Stimulated activated CD4-positive, alpha-beta T cell treated with anti-CD3 and anti-CD28 coated beads, Interleukin-4, amount 100 ng/mL, for 1 hour (primary cell): Measurements from ENCODE around the gene MTUS2.

ENCODE experiments used
- DNase-seq: peaks from one replicate; pipeline ENCODE4 v3.0.0-alpha.2; 2020

MTUS2 gene

DNA sequence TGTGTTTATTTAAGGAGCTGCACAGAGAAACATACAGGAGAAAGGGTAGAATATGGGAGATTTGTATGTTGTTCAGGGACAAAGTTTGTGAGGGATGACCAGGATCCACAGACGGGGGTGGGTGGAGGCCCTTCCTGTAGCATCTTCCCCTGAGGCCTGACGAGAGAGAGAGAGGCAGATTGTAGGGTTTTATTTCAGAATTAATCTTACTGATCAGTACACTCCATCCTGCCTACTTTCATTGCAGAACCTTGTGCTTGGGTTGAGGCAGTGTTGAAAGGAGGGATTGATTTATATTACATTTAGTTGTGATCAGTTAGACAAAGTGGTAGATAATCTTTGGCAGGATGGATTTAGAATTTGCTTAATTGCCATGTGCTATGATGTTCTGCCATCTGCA lies 39.6 kb downstream of the MTUS2 start:
- no peak for DNase-seq

DNA sequence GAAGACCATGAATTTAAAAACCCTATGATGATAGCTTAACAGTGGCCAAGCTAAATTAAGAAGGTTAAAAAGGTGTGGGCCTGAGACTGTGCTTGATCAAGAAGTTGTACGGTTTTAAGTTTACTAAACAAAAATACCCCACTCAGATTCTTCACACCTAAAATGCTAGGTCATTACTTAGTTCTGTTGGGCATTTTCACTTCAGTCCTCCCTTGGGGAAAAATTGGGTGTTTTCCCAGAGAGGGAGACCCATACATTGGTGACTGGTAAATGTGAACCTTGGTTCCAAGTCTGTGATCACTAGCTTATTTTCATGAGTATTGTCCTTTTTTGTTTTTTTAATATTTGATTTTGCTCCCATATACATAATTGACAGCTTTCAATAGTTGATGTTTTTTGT lies 44.4 kb downstream of the MTUS2 start:
- no peak for DNase-seq

DNA sequence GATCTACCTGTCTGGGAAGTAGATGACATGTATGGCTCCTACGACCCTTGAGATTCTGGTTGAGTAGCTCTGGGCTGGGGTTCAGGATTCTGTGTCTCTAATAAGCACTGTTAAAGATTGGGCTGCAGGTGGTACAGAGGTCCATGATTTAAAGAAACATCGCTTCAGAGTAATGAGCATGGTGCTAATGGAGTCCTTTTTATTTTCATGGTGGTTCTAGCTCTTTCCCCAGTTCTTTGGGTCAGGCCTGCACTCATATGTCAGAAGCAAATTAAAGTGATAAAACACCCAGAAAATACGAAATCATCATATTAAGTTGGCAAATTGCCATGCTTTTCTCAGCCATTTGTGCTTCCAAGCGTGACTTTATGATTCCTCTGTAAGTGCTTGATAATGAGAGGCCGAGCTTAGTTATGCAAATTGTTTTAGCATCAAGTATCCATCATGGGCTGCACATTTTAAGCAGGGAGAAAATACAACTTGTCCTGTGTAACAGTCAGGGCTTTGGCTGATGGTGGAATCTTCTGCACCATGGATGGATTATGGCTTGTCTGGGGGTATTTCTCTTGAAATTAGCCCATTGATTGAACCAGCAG lies 45.1 kb downstream of the MTUS2 start:
- DNase-seq: no peak

DNA sequence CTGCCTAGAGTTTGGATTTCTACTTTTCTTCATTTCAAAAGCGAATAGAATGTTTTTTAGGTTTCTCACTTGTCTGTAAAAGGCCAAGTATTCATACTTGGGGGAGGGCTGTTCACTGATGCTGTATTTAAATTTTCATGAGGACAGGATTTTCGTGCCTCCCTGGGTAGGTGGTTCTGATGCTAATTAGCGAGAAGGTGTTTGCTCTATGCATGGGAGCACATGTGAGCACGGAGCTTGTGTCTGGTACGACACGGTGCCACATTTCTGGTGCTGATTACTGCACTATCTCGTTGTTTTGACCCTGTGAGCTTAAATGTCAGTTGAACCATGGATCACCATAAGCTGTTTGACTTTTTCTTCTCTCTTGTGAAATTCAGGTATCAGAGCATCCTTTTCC lies 45.8 kb downstream of the MTUS2 start:
- no peak for DNase-seq

DNA sequence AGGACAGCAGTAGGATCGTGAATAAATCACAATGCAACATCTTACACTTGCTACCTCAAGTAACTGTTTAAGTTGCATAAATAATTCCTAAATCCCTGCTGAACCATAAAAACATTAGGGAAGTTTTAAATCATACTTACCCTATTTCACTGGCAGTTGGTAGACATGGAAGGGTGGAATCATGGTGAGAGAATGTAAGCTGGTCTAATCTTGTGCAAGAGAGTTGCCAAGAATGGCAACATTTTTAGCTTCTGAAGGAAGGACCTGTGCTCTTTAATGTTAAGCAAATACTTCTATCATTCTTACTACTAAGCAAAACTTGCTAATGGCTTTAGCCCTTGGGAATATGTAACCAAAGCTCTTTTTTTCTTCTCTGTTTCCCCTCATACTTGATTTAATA lies 46.8 kb downstream of the MTUS2 start:
- no peak for DNase-seq

DNA sequence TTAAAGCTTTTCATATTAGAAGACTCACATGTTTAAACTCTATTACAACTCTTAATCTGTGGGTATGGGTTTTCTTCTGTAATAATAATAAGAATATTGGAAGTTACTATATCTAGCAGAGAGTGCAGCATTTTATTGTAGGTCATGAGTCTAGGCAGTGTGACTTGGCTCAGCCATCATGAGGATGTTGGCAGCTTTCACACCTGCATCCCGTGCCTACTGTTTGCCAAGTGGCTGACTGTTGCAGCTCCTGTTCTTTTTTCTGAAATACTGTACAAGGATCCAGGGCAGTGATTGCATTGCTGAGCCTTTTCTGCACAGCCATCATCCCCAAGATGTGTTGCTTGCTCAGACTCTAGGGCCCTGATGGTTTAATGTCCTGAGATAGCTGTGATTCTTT lies 47.4 kb downstream of the MTUS2 start:
- DNase-seq: no peak

DNA sequence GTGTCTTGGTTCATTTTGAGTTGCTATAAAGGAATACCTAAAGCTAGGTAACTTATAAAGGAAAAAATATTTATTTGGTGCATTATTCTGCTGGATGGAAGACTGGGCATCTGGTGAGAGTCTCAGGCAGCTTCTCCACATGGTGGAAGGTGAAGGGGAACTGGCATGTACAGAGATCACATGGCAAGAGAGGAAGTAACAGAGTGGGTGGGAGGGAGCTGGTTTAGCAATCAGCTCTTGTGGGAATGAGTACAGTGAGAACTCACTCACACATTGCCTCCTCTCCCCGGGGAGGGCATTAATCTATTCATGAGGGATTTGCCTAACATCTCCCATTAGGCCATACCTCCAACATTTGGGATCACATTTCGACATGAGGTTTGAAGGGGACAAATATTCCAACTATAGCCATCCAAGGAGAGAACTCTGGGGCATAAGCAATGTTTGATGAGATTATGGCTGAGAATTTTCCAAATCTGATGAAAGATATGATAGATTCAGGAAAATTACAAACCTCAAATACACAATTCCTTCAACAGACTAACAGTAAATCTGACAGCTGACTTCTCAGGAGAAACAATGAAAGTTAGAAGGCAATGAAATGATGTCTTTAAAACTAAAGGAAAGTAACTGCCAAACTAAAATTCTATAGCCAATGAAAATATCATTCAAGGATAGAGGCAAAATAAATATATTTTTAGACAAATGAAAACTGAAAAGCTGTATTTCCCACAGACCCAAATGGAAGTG lies 52.5 kb downstream of the MTUS2 start:
- DNase-seq: no peak

DNA sequence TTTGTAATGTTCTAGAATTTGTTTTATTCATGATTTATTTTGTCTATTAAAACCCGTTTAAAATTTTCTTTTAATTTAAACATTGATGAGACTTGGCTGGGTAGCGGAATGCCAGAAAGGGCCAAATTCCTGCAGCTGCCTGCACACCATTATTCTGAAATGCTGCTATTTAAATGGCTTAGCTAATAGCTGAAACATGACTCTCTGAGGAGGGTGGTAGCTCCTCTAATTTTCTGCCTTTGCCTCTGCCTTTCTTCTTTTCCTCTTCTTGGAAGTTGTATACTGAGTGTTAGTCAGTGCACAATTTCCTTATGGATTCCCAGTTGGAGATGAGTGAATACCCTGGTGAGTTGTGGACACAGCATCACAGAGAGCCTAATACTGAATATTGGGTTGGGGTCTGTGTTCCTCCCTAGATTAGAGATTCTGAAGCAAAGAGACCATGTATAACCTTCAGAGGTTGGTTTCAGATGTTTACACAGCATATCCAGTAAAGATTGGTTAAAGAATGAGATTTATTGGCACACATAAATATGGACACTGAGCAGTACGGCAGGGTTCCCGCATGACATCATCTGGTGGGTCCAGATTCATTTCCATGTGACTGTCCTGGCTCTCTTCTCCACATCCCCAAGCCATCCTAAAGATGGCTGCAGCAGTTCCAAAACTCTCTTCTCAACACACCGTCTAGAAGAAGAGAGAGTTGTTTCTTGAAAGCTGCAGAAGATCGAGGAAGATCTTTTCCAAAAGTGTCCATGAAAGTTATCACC lies 55.9 kb downstream of the MTUS2 start:
- DNase-seq: no peak

DNA sequence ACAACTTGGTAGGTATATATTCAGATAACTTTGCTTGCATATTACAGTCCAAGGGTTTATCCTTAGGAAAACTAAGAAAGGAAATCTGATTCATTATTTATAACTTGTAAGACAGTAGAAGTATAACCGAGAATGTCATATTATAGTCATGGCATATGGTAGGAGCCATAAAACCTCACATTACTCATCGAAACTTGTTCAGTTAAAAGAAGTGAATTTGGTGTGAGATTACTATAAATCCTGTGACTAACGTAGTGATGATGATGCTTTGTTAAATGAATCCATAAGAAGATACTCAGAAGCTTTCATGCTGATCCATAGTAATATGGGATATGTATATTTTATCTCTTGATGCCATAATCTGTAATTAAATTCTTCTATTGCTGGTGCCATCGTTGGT lies 57.3 kb downstream of the MTUS2 start:
- DNase-seq: no peak

DNA sequence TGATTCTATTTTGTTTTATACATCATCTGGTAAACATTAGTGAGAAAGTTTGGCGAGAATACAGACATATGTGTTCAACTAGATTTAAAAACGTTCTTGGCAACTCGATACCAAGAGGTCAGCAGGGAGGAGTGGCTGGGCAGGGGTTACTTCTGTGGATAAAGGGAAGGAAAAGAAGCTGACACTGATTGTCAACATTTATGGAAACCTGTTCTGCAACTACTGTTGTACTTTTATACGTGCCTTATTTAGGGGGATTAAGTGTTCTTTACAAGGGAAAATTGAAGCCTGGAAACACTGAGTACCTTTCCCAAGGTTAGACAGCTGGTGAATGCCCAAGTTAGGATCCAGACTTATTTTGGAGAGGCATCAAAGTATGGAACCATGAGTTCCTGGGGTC lies 65.0 kb downstream of the MTUS2 start:
- no peak for DNase-seq

DNA sequence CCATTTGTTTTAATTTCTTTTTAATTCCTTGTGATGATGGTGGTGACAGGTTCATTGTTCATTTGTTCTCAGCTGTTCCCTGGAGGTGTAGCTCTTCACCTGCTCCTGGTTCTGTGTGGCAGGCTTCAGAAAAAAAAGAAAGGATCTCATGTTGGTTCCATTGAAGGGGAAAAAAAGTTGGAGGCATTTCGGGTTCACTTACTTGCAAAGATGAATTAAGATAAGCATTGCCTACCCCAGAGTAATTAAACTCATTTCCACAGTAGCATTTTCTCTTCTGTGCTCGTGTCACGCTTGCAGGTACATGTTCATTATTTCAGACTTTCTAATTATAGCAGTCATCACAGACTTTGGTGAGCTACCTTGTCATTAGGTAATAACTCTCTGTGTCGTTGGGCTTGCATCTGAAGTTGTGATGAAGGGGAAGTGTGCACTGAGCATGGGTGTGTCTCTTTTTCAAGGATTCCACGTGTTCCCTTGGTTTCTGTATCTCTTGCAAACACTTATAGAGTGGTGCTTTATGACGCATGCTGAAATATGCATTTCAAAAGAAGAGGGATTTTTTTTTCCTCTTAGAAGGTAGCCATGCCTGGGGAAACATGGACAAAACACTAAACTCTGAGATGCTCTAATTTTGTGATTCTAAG lies 69.1 kb downstream of the MTUS2 start:
- no peak for DNase-seq

DNA sequence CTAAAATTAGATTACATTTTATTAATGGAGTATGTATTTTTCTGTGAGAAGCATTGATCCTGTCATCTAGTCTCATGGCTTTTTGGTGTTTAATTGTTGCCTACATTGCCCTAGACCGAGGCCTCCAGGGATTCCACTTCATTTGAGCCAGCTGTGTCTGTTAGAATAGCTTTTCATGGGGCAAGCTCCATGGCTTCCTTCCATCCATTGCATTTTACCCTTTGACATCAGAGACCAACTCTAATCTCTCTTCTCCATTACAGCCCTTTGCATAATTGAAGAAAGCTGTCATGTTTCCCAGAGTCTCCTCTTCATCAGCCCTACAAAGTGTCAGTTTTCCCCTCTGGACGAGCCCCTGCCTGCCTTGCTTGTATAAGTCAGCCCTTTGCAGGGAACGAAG lies 70.6 kb downstream of the MTUS2 start:
- no peak for DNase-seq

DNA sequence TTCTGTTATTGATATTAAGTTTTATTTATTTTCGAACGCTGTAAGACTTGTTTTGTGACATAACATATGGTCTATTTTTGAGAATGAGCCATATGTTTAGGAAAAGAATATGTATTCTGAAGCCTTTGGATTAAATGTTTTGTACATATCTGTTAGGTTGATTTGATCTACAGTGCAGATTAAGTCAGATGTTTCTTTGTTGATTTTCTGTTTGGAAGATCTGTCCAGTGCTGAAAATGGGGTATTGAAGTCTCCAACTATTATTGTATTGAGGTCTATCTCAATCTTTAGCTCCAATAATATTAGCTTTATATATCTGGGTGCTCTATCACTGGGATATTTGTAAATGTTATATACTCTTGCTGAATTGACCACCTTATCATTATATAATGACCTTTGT lies 97.9 kb downstream of the MTUS2 start:
- DNase-seq: no peak

DNA sequence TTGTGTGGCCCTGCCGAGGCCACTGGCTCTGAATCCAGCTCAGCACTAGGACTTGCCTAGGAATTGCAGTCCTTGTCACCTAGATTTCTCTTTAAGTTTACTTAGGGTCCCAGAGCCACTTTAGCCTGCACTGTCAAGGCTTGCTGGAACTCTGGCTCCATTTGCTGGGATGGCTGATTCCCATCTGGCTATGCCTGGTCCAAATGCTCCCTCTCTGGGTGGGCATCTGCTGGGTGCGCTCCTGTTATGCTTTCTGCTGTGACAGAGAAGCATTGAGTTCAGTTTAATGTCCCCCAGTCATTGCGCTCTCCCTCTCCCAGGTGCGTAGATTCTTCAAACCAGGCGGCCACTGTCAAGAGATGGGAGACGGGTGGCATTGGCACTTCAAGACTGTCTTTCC lies 102.2 kb downstream of the MTUS2 start:
- no peak for DNase-seq

DNA sequence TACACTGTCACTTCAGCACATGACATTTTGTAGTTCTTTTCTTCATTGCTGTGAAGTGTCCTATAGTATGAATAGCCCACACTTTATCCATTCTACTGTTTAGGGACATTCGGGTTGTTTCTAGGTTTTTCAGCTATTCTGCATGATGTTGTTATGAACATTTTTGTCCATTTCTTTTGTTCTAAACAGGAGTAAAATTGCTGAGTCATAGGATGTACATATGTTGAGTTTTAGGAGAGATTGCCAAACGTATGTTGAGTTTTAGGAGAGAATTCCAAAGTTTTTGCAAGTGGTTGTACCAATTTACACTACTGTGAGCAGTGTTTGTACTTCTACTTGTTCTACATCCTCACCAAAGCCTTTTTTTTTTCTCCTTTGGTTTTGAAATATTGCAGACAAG lies 115.0 kb downstream of the MTUS2 start:
- DNase-seq: no peak

DNA sequence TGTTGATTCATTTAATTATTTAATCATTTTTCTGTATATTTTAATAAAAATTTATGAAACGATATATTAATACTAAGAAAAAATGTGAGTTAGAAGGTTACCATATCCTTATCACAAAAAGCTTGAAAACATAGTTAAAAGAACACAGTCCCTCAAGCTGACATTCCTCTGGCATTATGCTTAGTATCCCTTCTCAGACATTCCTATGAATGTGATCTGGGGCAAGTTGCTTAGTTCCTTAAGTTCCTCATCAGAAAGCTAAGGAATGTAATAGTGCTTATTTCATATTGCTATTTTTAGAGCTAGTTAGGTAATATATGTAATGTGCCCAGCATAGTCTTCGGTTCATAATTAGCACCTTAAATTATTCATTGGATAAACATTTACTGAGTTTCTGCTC lies 122.8 kb downstream of the MTUS2 start:
- no peak for DNase-seq

DNA sequence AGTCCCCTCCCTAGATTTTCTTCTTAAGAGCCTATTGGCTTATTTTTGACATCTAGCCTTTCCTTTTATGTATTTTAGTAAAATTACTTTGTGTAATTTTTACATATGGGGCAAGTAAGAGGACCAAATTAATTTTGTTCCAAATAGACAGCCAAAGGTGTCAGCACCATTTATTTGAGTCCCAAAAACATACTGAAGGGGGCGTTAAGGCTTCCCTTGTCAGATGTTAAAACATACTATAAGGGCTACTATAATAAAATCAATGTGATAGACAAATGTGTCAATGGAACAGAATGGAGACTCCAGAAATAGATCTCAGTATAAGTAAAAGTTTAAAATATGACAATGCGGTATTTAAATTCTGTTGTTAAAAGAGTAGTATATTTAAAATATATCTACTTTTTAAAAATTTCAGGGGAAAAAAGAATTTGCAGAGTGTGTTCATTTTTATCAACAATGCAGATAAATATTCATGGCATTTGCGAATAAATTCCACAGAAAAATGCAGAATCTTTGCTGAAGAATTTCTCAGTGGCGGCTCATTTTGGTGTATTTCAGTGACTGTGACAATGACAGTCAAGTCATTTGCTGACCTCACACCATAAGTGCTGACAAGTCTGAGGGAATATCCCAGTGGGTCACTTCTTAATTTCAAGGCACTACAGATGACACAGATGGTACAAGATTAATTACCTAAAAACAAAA lies 133.7 kb downstream of the MTUS2 start:
- no peak for DNase-seq

DNA sequence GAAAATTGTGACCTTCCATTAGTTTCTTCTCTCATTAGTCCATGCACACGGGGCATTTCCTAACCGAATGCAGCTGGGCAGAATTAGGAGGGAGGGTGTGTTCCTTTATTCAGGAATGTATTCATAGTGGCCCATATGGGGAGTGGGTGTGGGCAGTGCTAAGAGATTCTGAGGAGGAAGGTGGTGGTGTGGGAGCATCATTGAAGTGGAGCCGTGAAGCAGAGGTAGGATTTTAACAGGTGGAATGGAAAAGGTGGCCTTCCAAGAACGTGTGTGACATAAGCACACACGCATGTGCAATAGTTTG lies 134.2 kb downstream of the MTUS2 start:
- no peak for DNase-seq

DNA sequence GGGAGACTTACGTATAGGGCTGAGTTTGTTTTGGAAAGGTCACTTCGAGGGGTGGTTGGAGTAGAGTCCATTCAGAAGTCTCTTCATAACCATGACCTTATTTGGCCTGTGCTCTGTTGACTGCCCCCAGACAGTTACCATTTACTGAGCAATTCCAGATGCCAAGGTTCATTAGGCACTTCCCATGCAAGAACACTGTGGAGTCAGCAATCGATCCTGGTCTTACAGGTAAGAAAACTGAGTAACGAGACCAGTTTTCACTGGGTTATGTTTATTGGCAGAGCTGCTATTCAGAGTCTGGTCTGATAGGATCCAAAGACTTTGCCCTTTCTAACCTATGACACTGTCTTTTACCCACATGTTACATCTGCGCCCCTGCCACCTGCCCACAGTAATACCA lies 134.7 kb downstream of the MTUS2 start:
- no peak for DNase-seq

DNA sequence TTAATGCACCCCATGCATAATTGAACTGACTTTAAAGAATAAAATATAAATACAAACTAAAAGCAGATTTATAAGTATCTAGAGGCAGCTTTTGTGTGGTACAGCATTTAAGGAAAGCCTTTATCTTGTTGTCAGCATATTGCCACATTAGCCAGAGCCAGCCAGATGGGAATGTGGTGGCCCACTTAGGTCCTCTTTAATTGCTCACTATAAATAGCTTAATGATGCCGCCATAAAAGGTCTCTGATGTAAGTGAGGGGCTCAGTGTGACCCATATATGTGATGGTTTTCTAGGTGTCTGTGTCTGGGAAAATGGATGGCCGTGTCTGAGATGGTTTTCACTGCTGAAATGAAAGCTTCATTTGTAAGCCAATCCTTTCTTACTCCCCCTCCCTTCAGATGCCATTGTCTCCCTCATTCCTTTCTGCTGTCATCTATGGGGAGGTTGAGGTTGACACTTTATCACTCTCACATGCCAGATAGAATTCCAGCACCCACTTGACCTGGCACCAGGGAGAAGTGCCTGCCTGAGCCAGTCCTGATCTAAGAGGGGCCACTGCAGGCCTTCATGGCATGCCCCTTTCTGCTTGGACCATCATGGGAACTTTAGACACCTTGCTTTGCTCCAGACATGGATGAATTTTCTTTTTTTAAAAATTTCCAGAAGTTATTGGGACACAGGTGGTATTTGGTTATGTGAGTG lies 135.3 kb downstream of the MTUS2 start:
- DNase-seq: no peak

DNA sequence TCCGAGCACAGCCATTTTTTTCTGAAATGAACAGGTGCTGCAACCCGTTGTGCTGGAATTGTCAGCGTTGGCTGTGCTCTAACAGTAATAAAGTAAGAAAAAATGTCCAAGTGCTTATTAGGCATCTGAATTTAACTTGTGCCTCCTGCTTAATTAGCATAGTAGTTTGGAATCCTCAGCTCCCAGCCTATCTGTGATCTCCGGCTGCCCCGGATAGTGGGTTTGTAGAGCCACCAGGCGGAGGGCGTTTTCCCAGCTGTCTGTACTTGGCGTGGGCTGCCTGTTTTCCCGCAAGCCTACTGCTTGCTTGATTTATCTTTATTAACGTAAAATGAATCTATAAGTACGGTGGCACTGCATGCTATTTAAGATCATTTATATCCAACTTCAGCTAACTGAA lies 137.9 kb downstream of the MTUS2 start:
- no peak for DNase-seq

DNA sequence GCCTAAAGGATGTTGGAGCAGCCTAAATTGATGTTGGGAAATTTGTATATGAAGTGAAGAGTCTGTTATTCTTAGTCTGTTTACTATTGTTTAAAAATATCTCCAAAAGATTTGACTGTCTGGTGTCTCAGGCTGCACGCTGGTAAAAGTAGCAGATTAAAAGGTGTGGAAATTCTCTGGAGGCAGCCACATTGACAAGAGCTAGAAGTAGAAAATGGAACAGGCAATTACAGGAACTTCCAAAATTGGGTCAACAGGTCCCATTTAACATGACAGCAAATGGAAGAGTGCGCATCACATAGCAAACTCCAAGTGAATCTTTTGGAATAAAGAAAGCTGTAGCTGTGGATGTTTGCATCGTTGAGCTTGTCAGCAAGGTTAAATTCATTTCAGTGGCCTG lies 138.3 kb downstream of the MTUS2 start:
- no peak for DNase-seq

DNA sequence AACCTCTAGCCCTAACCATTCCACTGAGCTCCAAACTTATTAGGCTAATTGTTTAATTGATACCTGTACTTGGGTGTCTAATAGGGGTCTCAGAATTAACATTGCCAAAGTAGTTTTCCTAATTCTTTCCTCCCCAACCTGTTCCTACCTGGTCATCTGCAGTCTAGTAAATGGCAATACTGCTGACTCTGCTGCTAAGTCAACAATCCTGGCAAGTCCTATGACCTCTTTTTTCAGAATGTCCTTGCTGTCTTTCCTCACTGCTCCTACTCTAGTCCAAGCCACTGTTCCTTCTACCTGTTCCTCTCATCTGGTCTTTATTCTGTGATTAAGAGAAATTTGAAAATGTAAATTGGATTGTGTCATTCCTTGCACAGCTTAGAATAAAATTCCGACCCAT lies 143.9 kb downstream of the MTUS2 start:
- DNase-seq: no peak
